Measurements from ENCODE around the gene MBNL2.

MBNL2 gene

DNA sequence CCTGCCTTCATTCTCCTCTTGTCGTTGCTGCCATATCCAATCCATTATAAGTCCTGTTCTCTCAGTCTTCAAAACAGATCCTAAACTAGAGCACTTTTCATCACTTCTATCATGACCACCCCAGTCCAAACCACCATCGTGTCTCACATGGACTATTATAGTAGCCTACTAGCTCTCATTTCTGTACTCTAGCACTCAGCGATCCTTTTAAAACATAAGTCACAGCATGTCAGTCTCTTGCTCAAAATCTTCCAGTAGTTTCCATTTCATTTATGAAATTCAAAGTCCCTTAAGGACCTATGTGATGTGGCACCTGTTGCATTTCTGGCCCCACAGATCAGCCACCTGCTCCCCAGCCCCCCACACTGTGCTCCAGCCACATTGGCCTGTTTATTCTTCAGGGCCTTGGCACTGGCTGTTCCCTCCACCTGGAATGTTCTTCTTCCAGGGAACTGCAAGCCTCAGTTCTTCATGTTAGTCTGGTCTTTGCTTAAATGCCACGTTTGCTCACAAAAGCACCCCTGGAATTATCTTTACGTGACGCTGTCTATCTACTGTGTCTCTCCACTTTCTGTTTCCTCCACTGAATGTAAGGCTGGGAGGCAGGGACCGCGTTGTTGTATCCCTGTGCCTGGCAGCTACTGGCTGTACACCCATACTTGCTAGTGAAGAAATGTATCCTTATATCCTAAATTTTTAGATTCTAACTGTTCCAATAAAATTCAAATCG lies 64.3 kb downstream of the MBNL2 start:
- no peak overlapping the region for H3K4me3 ChIP-seq (ENCODE audit: control insufficient read depth, low read depth, low read length)
- no peak for DNase-seq (ENCODE audit: low read depth)
- TF ChIP-seq, protein P1, sequence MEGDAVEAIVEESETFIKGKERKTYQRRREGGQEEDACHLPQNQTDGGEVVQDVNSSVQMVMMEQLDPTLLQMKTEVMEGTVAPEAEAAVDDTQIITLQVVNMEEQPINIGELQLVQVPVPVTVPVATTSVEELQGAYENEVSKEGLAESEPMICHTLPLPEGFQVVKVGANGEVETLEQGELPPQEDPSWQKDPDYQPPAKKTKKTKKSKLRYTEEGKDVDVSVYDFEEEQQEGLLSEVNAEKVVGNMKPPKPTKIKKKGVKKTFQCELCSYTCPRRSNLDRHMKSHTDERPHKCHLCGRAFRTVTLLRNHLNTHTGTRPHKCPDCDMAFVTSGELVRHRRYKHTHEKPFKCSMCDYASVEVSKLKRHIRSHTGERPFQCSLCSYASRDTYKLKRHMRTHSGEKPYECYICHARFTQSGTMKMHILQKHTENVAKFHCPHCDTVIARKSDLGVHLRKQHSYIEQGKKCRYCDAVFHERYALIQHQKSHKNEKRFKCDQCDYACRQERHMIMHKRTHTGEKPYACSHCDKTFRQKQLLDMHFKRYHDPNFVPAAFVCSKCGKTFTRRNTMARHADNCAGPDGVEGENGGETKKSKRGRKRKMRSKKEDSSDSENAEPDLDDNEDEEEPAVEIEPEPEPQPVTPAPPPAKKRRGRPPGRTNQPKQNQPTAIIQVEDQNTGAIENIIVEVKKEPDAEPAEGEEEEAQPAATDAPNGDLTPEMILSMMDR (conservative IDR thresholded peaks at IDR 0.05; ENCODE audit: control insufficient read depth, insufficient read depth, low read depth, low read length): no peak

DNA sequence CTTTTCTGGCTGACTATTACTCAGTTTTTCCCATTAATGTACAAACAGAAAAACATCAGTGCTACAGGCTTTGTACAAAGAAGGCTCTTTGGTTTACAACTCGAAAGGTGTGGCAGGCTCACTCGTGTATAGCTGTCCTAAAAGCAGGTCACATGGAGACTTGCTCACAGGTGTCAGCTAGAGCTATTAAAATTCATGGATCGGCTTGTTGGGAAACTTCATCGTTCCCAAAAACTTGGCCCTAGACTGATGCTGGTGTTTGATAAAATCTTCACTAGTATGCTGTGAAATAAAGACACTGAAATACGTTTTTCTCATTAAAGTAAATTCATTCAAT lies 64.9 kb downstream of the MBNL2 start:
- no peak for DNase-seq (ENCODE audit: low read depth)
- no peak overlapping the region for H3K4me3 ChIP-seq (ENCODE audit: control insufficient read depth, low read depth, low read length)
- TF ChIP-seq, protein P1 (conservative IDR thresholded peaks at IDR 0.05; ENCODE audit: control insufficient read depth, insufficient read depth, low read depth, low read length): no peak

DNA sequence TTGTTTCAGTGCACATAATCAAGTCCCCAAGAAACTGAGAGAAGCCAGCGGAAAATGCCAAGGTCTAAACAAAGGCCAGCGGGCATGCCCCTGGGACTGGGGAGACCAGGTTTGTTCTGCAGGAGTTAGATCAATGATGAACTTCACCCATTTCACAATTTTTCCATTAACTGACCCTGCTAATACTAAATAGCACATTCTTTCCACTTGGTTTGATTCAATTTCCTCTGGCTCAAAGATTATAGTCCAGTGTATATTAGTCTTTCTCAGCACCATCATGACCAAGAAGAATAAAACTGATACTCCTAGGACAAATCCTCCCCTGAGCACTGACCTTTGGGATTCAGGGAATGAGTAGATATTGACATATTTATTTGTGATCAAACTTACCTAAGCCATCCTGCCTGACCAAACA lies 66.4 kb downstream of the MBNL2 start:
- DNase-seq (ENCODE audit: low read depth): no peak
- TF ChIP-seq, protein P1 (conservative IDR thresholded peaks at IDR 0.05; ENCODE audit: control insufficient read depth, insufficient read depth, low read depth, low read length): no peak
- H3K4me3 ChIP-seq (ENCODE audit: control insufficient read depth, low read depth, low read length): no peak overlapping the region

DNA sequence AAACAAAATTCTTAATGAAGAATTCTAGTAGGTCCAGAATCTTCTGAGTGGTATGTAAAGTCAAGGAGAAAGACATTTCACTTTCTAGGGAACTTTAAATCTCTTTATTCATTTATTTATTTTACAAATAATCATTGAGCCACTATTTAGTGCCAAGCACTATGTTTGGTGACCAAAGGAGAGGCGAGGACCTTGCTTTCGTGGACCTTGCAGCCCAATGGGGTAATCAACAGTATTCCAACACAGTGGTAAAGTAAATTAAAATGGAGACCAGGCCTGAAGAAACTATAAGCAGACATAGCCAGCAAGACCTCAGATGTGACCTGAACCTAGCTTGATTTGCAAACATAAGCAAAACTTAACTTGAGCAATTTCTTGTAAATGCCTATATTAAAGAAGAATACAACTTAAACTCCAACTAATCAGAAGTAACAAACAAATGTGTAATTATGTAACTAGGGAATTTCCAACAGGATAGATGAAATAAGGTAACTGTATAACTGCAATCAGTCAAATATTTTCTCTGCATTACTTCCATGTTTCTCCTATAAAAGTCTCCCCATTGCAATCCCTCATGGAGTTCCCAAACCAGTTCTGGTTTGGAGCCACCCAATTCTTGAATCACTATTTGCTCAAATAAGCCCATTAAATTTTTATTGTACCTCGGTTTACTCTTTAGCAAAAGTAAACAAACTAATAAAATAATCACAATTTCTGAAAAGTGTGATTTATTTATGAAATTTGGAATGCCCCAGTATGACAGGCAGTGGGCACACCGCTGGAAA lies 67.6 kb downstream of the MBNL2 start:
- H3K4me3 ChIP-seq (ENCODE audit: control insufficient read depth, low read depth, low read length): no peak overlapping the region

DNA sequence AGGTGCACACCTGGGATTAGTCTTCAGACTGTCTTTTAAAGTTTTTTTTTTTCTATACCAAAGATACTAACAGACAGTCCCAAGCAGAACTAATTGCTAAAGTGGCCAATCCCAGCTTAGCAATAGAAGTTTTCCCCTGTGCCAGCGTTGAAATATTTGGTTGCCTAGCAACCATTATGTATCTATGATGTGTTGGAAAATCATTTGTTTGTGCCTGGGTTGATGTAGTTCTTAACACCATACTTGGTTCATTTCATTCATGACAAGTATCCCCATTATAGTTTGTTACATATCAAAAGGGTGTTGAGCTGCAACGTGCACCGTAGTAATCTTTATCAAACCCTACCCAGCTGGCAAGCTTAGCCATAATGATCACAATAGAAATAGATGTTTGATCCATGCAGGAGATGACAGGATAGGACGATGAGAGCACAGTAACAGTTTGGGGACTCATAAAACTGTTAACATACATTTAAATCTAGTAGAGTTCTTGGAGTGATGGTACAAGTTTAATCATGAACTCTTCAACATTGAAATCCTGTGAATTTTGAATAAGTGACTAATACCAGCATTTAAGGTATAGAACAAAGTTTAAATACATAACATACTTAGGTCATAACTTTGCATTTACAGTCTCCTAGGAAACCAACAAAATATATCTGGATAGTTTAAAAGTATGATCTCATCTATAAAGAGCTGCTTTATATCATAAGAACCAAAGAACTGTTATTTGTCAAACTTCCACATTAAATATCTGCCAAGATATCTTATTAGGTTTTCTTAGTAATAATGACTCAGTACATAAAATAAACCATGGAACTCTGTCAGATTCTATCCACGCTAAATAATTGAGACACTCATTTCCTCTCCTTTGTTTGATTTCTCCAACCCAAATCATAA lies 73.4 kb downstream of the MBNL2 start:
- H3K4me3 ChIP-seq (ENCODE audit: control insufficient read depth, low read depth, low read length): no peak overlapping the region
- DNase-seq (ENCODE audit: low read depth): peak; percentile 89
- TF ChIP-seq, protein P1 (conservative IDR thresholded peaks at IDR 0.05; ENCODE audit: control insufficient read depth, insufficient read depth, low read depth, low read length): no peak

More for the DNA sequence above, 67.6 kb downstream of the MBNL2 start:
- TF ChIP-seq, protein P1 (conservative IDR thresholded peaks at IDR 0.05; ENCODE audit: control insufficient read depth, insufficient read depth, low read depth, low read length): no peak
- no peak for DNase-seq (ENCODE audit: low read depth)

DNA sequence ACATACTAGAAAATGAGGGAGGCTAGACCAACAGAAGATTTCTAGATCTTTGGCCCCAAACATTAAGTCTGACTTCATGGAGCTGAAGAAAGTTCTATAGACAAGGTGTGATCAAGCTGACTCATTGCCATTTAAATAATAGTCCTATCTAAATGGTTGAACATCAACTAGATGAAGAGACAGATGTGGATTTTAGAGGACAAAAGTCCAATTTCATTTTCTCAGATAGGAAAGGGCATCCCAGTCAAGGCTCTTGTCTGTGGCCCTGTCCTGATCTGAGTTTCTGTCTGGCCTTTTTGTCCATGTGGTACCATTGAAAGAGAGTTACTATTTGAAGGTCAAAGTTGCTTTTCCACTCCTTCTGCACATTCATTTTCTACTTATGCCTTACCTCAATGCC lies 74.6 kb downstream of the MBNL2 start:
- no peak for DNase-seq (ENCODE audit: low read depth)
- no peak overlapping the region for H3K4me3 ChIP-seq (ENCODE audit: control insufficient read depth, low read depth, low read length)
- TF ChIP-seq, protein P1 (conservative IDR thresholded peaks at IDR 0.05; ENCODE audit: control insufficient read depth, insufficient read depth, low read depth, low read length): no peak
